Activated T-cell treated with anti-CD3 and anti-CD28 coated beads, Interleukin-2, amount 50 U/mL, for 24 hours (primary cell): ENCODE data around the gene TTYH3.
"Not testable (repeated sequence)": the region's sequence is repeated elsewhere in the genome, so short reads cannot be mapped to it uniquely, and the experiment has no call there.

ENCODE experiments used
- DNase-seq: peaks from one replicate; pipeline ENCODE4 v3.0.0-alpha.2; 2020
- H3K27ac Mint-ChIP-seq: 2 replicates; pipeline ENCODE4 v1.8.0; 2020; ENCODE audit warnings: mild to moderate bottlenecking, mixed read lengths
- H3K27me3 Mint-ChIP-seq: 2 replicates; pipeline ENCODE4 v1.8.0; 2020; ENCODE audit warnings: mixed read lengths
- H3K36me3 Mint-ChIP-seq: 2 replicates; pipeline ENCODE4 v1.8.0; 2020; ENCODE audit warnings: low read depth, mixed read lengths
- H3K4me1 Mint-ChIP-seq: 2 replicates; pipeline ENCODE4 v1.8.0; 2020; ENCODE audit warnings: low read depth, mixed read lengths
- H3K4me3 Mint-ChIP-seq: 2 replicates; pipeline ENCODE4 v1.8.0; 2020; ENCODE audit warnings: mild to moderate bottlenecking, moderate library complexity, mixed read lengths
- H3K9me3 Mint-ChIP-seq: 2 replicates; pipeline ENCODE4 v1.8.0; 2020; ENCODE audit warnings: mixed read lengths

The TTYH3 gene

GRCh38 chr7:2691932-2692439, 60.2 kb downstream of the TTYH3 start:
- H3K27me3 Mint-ChIP-seq, result peaks cover 42% of the 10 kb centered on the region
- not testable (repeated sequence) for H3K27ac Mint-ChIP-seq, DNase-seq, H3K4me3 Mint-ChIP-seq, H3K36me3 Mint-ChIP-seq, H3K4me1 Mint-ChIP-seq, H3K9me3 Mint-ChIP-seq

- DNase-seq, result no peak
- no peak overlapping the region for H3K27ac Mint-ChIP-seq
- no peaks in the 10 kb centered on the region for H3K9me3 Mint-ChIP-seq
- H3K4me1 Mint-ChIP-seq, result peaks cover 10% of the 10 kb centered on the region
- H3K4me3 Mint-ChIP-seq, result no peak overlapping the region
- H3K27me3 Mint-ChIP-seq, result peaks cover 37% of the 10 kb centered on the region
- H3K36me3 Mint-ChIP-seq, result no peaks in the 10 kb centered on the region
Measured at GRCh38 chr7:2692543-2692942, 60.8 kb downstream of the TTYH3 start.

- DNase-seq, H3K36me3 Mint-ChIP-seq, H3K4me3 Mint-ChIP-seq, H3K9me3 Mint-ChIP-seq, H3K27ac Mint-ChIP-seq: not testable (repeated sequence)
- peaks cover 12% of the 10 kb centered on the region for H3K4me1 Mint-ChIP-seq
- H3K27me3 Mint-ChIP-seq, result peaks cover 31% of the 10 kb centered on the region
Measured at GRCh38 chr7:2693420-2694121, 61.8 kb downstream of the TTYH3 start.

GRCh38 chr7:2694122-2694436, 62.3 kb downstream of the TTYH3 start:
- H3K4me3 Mint-ChIP-seq, H3K36me3 Mint-ChIP-seq, DNase-seq, H3K9me3 Mint-ChIP-seq, H3K27ac Mint-ChIP-seq: not testable (repeated sequence)
- peaks cover 26% of the 10 kb centered on the region for H3K27me3 Mint-ChIP-seq
- H3K4me1 Mint-ChIP-seq, result peaks cover 12% of the 10 kb centered on the region

GRCh38 chr7:2698581-2699288, 66.9 kb downstream of the TTYH3 start:
- peak overlapping the region; percentile 38 for H3K4me3 Mint-ChIP-seq
- H3K36me3 Mint-ChIP-seq, result no peaks in the 10 kb centered on the region
- peak overlapping the region; percentile 23 for H3K27ac Mint-ChIP-seq

GRCh38 chr7:2699289-2699620, 67.5 kb downstream of the TTYH3 start:
- H3K4me1 Mint-ChIP-seq, result peaks cover 23% of the 10 kb centered on the region
- no peaks in the 10 kb centered on the region for H3K9me3 Mint-ChIP-seq
- H3K27me3 Mint-ChIP-seq, result no peaks in the 10 kb centered on the region
- H3K4me3 Mint-ChIP-seq, result peak overlapping the region; percentile 38
- H3K36me3 Mint-ChIP-seq, result no peaks in the 10 kb centered on the region
- no peak overlapping the region for H3K27ac Mint-ChIP-seq
- DNase-seq, result no peak

More at GRCh38 chr7:2698581-2699288, 66.9 kb downstream of the TTYH3 start:
- DNase-seq, result peak; percentile 73
- H3K4me1 Mint-ChIP-seq, result peaks cover 23% of the 10 kb centered on the region
- no peaks in the 10 kb centered on the region for H3K27me3 Mint-ChIP-seq
- no peaks in the 10 kb centered on the region for H3K9me3 Mint-ChIP-seq

GRCh38 chr7:2700141-2700850, 68.5 kb downstream of the TTYH3 start:
- Mint-ChIP-seq H3K36me3 (no peaks in the 10 kb centered on the region), H3K4me3 (no peak overlapping the region), H3K4me1 (peaks cover 23% of the 10 kb centered on the region), H3K27me3 (no peaks in the 10 kb centered on the region), H3K27ac (no peak overlapping the region), H3K9me3 (no peaks in the 10 kb centered on the region)
- no peak for DNase-seq

GRCh38 chr7:2701424-2701823, 69.6 kb downstream of the TTYH3 start:
- no peak for DNase-seq
- Mint-ChIP-seq H3K4me1 (peaks cover 23% of the 10 kb centered on the region), H3K9me3 (no peaks in the 10 kb centered on the region)

GRCh38 chr7:2701832-2702593, 70.2 kb downstream of the TTYH3 start:
- no peaks in the 10 kb centered on the region for H3K27me3 Mint-ChIP-seq
- no peaks in the 10 kb centered on the region for H3K36me3 Mint-ChIP-seq
- peaks cover 23% of the 10 kb centered on the region for H3K4me1 Mint-ChIP-seq
- H3K27ac Mint-ChIP-seq, result no peak overlapping the region
- DNase-seq, result no peak
- H3K4me3 Mint-ChIP-seq, result no peak overlapping the region
- H3K9me3 Mint-ChIP-seq, result no peaks in the 10 kb centered on the region

More at GRCh38 chr7:2701424-2701823, 69.6 kb downstream of the TTYH3 start:
- no peak overlapping the region for H3K4me3 Mint-ChIP-seq
- H3K27me3 Mint-ChIP-seq, result no peaks in the 10 kb centered on the region
- no peaks in the 10 kb centered on the region for H3K36me3 Mint-ChIP-seq
- H3K27ac Mint-ChIP-seq, result no peak overlapping the region

- no peak overlapping the region for H3K4me3 Mint-ChIP-seq
- H3K36me3 Mint-ChIP-seq, result no peaks in the 10 kb centered on the region
- H3K9me3 Mint-ChIP-seq, result no peaks in the 10 kb centered on the region
- H3K27me3 Mint-ChIP-seq, result no peaks in the 10 kb centered on the region
- no peak overlapping the region for H3K27ac Mint-ChIP-seq
- H3K4me1 Mint-ChIP-seq, result peaks cover 23% of the 10 kb centered on the region
- DNase-seq, result no peak
Measured at GRCh38 chr7:2702594-2702957, 70.8 kb downstream of the TTYH3 start.

- Mint-ChIP-seq H3K27ac (no peak overlapping the region), H3K36me3 (no peaks in the 10 kb centered on the region), H3K27me3 (no peaks in the 10 kb centered on the region), H3K9me3 (no peaks in the 10 kb centered on the region), H3K4me3 (no peak overlapping the region), H3K4me1 (peaks cover 12% of the 10 kb centered on the region)
- DNase-seq, result no peak
Measured at GRCh38 chr7:2705371-2706096, 73.7 kb downstream of the TTYH3 start.

GRCh38 chr7:2706685-2707126, 74.9 kb downstream of the TTYH3 start:
- H3K36me3 Mint-ChIP-seq, result no peaks in the 10 kb centered on the region
- H3K4me3 Mint-ChIP-seq, result no peak overlapping the region
- no peak overlapping the region for H3K27ac Mint-ChIP-seq
- H3K27me3 Mint-ChIP-seq, result no peaks in the 10 kb centered on the region
- peaks cover 20% of the 10 kb centered on the region for H3K4me1 Mint-ChIP-seq
- no peaks in the 10 kb centered on the region for H3K9me3 Mint-ChIP-seq
- no peak for DNase-seq

GRCh38 chr7:2707481-2707880, 75.7 kb downstream of the TTYH3 start:
- Mint-ChIP-seq H3K9me3 (no peaks in the 10 kb centered on the region), H3K36me3 (no peaks in the 10 kb centered on the region), H3K27ac (no peak overlapping the region), H3K4me1 (peaks cover 20% of the 10 kb centered on the region), H3K4me3 (no peak overlapping the region), H3K27me3 (no peaks in the 10 kb centered on the region)
- DNase-seq, result no peak

- no peak overlapping the region for H3K27ac Mint-ChIP-seq
- peaks cover 20% of the 10 kb centered on the region for H3K4me1 Mint-ChIP-seq
- H3K9me3 Mint-ChIP-seq, result no peaks in the 10 kb centered on the region
- H3K36me3 Mint-ChIP-seq, result no peaks in the 10 kb centered on the region
- no peaks in the 10 kb centered on the region for H3K27me3 Mint-ChIP-seq
- DNase-seq, result no peak
- no peak overlapping the region for H3K4me3 Mint-ChIP-seq
Measured at GRCh38 chr7:2708041-2708440, 76.3 kb downstream of the TTYH3 start.
